Upper lobe of left lung (tissue), 4 donors: ENCODE results near the gene STON2.

Experiments used
- POLR2A ChIP-seq, 4 donors: fragments of 450-650 bp; IDR thresholded peaks; one replicate each; pipeline ENCODE4 v1.5.1; 2016 to 2017; ENCODE audit warnings: antibody characterized with exemption in 4 of 4, mild to moderate bottlenecking in 2 of 4
- TF ChIP-seq, protein P1 (sequence below), 6 experiments: fragments of 450-650 bp in 4 of 6; fragments of 200-600 bp in 2 of 6; sonication (generic) in 2 of 6; IDR thresholded peaks; one replicate each; pipeline ENCODE4 v1.5.1; 2016 to 2019; ENCODE audit warnings: antibody characterized with exemption in 6 of 6

DNA sequence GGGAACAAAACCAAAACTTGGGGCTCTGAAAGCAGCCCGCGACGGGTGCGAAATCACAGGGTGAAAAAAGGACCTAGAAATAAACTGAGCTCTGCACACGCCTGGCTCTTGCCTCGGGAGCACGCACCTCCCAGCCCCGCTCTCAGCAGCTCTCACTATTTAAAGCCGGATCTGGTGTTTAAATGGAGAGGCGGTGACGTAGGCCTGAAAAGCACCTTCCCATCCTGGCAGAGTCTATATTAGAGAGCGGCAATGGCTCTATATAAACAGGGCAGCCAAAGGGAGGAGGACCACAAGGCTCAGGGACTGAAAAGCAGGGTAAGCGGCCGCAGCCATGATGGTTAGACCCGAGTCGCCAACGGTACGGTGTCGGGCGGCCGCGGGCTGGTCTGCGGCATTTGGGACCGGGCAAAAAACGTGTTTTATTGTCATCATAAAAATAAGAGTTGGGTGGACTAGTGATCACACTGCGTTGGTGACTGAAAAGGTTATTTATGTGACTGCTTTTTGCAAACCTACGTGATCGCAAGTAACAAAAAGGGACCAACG lies 180.8 kb downstream of the STON2 start:
- peak; percentile 83 to 100 (median 99) for TF ChIP-seq POLR2A (IDR thresholded peaks at IDR 0.05)
- TF ChIP-seq, protein P1, sequence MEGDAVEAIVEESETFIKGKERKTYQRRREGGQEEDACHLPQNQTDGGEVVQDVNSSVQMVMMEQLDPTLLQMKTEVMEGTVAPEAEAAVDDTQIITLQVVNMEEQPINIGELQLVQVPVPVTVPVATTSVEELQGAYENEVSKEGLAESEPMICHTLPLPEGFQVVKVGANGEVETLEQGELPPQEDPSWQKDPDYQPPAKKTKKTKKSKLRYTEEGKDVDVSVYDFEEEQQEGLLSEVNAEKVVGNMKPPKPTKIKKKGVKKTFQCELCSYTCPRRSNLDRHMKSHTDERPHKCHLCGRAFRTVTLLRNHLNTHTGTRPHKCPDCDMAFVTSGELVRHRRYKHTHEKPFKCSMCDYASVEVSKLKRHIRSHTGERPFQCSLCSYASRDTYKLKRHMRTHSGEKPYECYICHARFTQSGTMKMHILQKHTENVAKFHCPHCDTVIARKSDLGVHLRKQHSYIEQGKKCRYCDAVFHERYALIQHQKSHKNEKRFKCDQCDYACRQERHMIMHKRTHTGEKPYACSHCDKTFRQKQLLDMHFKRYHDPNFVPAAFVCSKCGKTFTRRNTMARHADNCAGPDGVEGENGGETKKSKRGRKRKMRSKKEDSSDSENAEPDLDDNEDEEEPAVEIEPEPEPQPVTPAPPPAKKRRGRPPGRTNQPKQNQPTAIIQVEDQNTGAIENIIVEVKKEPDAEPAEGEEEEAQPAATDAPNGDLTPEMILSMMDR (IDR thresholded peaks at IDR 0.05) = peak in 1 of 6 experiments; percentile 28
